Chondrocyte (in vitro differentiated cells): ENCODE measurements around the gene ANO6. TPM values are rescaled to one million over a fixed set of nuclear protein-coding genes. Genes with fewer than 3 reads are reported as not detected.
A peak's percentile ranks its signal among the peaks of the same experiment; 100 is the strongest.

ENCODE experiments used
- DNase-seq: peaks from one replicate; pipeline ENCODE4 v3.0.0; 2021; ENCODE audit warnings: mixed read lengths, low spot score
- H3K27ac Mint-ChIP-seq: one replicate; pipeline ENCODE4 v1.8.0; 2021; ENCODE audit warnings: mild to moderate bottlenecking, moderate library complexity, mixed read lengths; ENCODE audit not compliant: unreplicated experiment
- H3K27me3 Mint-ChIP-seq: 2 replicates; pipeline ENCODE4 v1.8.0; 2021; ENCODE audit warnings: low read depth, mixed read lengths
- H3K36me3 Mint-ChIP-seq: 2 replicates; pipeline ENCODE4 v1.8.0; 2021; ENCODE audit warnings: low read depth, mixed read lengths
- H3K4me1 Mint-ChIP-seq: 2 replicates; pipeline ENCODE4 v1.8.0; 2021; ENCODE audit warnings: low read depth, mild to moderate bottlenecking, mixed read lengths
- H3K4me3 Mint-ChIP-seq: one replicate; pipeline ENCODE4 v1.8.0; 2021; ENCODE audit warnings: mild to moderate bottlenecking, moderate library complexity, mixed read lengths; ENCODE audit not compliant: unreplicated experiment
- H3K9me3 Mint-ChIP-seq: 2 replicates; pipeline ENCODE4 v1.8.0; 2021; ENCODE audit warnings: low read depth, mixed read lengths
- total RNA-seq: library from RNA; stranded (reverse); gene quantifications from 3 replicates; pipeline ENCODE4 v1.2.1, GENCODE V29; 2021
- TF ChIP-seq, protein P1 (sequence below): fragments of 200-600 bp; sonication (generic); IDR thresholded peaks from 2 replicates; pipeline ENCODE4 v1.5.0; 2021; ENCODE audit warnings: antibody characterized with exemption, mild to moderate bottlenecking, moderate library complexity

Gene ANO6
- total RNA-seq, 1 donor from 2014 or later, result 75.8 TPM

DNA sequence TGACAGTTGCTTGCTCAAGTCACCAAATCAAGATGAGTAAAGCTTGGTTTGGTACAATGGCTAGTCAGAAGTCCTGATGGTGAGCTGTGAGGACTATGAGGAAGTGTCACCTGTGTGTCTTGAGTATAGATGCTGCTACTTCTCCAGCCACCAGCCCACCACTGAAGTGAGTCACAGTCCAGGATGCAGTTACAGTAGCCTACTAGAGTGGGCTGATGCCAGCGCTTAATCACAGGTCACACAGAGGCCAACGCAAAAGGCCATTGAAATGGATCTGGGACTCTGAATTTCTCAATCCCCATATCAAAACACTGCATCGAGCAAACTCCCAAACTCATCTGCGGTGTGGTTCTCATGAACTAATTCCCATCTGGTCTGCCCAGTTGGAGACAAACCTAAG lies 223.1 kb downstream of the ANO6 start:
- TF ChIP-seq, protein P1, sequence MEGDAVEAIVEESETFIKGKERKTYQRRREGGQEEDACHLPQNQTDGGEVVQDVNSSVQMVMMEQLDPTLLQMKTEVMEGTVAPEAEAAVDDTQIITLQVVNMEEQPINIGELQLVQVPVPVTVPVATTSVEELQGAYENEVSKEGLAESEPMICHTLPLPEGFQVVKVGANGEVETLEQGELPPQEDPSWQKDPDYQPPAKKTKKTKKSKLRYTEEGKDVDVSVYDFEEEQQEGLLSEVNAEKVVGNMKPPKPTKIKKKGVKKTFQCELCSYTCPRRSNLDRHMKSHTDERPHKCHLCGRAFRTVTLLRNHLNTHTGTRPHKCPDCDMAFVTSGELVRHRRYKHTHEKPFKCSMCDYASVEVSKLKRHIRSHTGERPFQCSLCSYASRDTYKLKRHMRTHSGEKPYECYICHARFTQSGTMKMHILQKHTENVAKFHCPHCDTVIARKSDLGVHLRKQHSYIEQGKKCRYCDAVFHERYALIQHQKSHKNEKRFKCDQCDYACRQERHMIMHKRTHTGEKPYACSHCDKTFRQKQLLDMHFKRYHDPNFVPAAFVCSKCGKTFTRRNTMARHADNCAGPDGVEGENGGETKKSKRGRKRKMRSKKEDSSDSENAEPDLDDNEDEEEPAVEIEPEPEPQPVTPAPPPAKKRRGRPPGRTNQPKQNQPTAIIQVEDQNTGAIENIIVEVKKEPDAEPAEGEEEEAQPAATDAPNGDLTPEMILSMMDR, result no peak
- DNase-seq, result no peak
- peaks cover 23% of the 10 kb centered on the region for H3K9me3 Mint-ChIP-seq
- no peak overlapping the region for H3K4me3 Mint-ChIP-seq
- H3K27me3 Mint-ChIP-seq, result no peaks in the 10 kb centered on the region
- no peak overlapping the region for H3K27ac Mint-ChIP-seq
- peaks cover 14% of the 10 kb centered on the region for H3K36me3 Mint-ChIP-seq
- no peaks in the 10 kb centered on the region for H3K4me1 Mint-ChIP-seq

DNA sequence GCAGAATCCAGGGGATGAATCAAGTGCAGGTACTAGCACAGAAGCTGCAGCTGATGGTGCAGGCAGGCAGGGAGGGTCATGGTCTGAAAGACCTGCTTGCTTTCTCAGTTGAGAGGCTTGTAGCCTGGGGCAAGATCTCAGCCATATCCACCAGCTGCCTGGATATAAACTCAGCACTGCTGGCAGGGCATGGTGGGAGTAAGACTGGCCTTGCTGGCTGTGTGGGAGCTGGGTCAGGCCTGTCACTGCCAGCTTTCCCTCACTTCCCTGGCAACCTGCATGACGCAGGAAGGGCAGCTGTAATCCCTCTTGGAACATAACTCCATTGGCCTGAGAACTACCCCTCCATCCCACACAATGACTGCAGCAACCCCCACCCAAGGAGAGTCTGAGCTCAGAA lies 230.1 kb downstream of the ANO6 start:
- DNase-seq, result no peak
- H3K9me3 Mint-ChIP-seq, result peaks cover 71% of the 10 kb centered on the region
- H3K4me1 Mint-ChIP-seq, result no peaks in the 10 kb centered on the region
- H3K36me3 Mint-ChIP-seq, result peaks cover 37% of the 10 kb centered on the region
- TF ChIP-seq, protein P1, result no peak
- peaks cover 5% of the 10 kb centered on the region for H3K27me3 Mint-ChIP-seq
- no peak overlapping the region for H3K4me3 Mint-ChIP-seq
- H3K27ac Mint-ChIP-seq, result no peak overlapping the region

DNA sequence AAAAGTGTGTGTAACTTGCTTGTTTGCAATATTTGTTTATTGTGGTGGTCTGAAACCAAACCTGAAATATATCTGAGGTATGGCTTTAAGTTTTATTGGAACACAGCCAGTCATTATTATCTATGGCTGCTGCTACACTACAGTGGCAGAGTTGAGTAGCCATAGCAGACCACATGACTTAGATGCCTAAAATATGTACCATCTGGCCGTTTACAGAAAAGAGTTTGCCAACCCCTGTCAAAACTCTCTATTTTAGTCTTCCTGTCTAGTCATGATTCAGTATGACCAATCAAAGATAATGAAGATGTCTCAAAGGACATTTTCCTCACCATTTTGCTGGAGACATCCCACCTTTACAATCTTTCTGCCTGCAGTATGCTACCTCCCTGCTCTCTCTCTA lies 242.3 kb downstream of the ANO6 start:
- H3K9me3 Mint-ChIP-seq, result peaks cover 9% of the 10 kb centered on the region

GRCh38 chr12:45458854-45459807 lies 243.2 kb downstream of the ANO6 start:
- TF ChIP-seq, protein P1, result no peak
- DNase-seq, result no peak
- peaks cover 17% of the 10 kb centered on the region for H3K4me1 Mint-ChIP-seq
- peaks cover 10% of the 10 kb centered on the region for H3K27me3 Mint-ChIP-seq
- H3K9me3 Mint-ChIP-seq, result peaks cover 6% of the 10 kb centered on the region
- H3K36me3 Mint-ChIP-seq, result peaks cover 2% of the 10 kb centered on the region
- no peak overlapping the region for H3K4me3 Mint-ChIP-seq
- peak overlapping the region; percentile 42 for H3K27ac Mint-ChIP-seq

More for the DNA sequence above, 242.3 kb downstream of the ANO6 start:
- H3K27ac Mint-ChIP-seq, result no peak overlapping the region
- no peak for DNase-seq
- peaks cover 17% of the 10 kb centered on the region for H3K4me1 Mint-ChIP-seq
- H3K4me3 Mint-ChIP-seq, result no peak overlapping the region
- TF ChIP-seq, protein P1, result no peak
- peaks cover 2% of the 10 kb centered on the region for H3K36me3 Mint-ChIP-seq
- H3K27me3 Mint-ChIP-seq, result peaks cover 6% of the 10 kb centered on the region

GRCh38 chr12:45462506-45462905 lies 246.6 kb downstream of the ANO6 start:
- DNase-seq, result no peak
- Mint-ChIP-seq H3K36me3 (no peaks in the 10 kb centered on the region), H3K9me3 (peaks cover 4% of the 10 kb centered on the region), H3K4me3 (no peak overlapping the region), H3K4me1 (peaks cover 17% of the 10 kb centered on the region), H3K27ac (no peak overlapping the region), H3K27me3 (peaks cover 14% of the 10 kb centered on the region)
- TF ChIP-seq, protein P1, result no peak
